DMS153 treated with DMSO at 0.1 percent for 48 hours (cell line): ENCODE results near the gene LHX6.
A peak's percentile ranks its signal among the peaks of the same experiment; 100 is the strongest.

Source experiments
- DNase-seq: peaks from one replicate; lab custom pipeline; 2025; ENCODE audit not compliant: unreplicated experiment; lab: John Stamatoyannopoulos, UW

Gene LHX6

GRCh38 chr9:122216798-122217418, 11.8 kb downstream of the LHX6 start:
- DNase-seq: no peak

GRCh38 chr9:122216138-122216797, 12.5 kb downstream of the LHX6 start:
- no peak for DNase-seq

GRCh38 chr9:122215663-122216062, 13.1 kb downstream of the LHX6 start:
- no peak for DNase-seq

- DNase-seq: no peak
Observed at GRCh38 chr9:122214507-122214906, 14.2 kb downstream of the LHX6 start.

GRCh38 chr9:122213589-122214413, 15.0 kb downstream of the LHX6 start:
- DNase-seq: peak; percentile 86

GRCh38 chr9:122213102-122213588, 15.6 kb downstream of the LHX6 start:
- no peak for DNase-seq

- no peak for DNase-seq
Observed at GRCh38 chr9:122212473-122213004, 16.2 kb downstream of the LHX6 start.

- DNase-seq: no peak
Observed at GRCh38 chr9:122209451-122209850, 19.3 kb downstream of the LHX6 start.

GRCh38 chr9:122207096-122207495, 21.7 kb downstream of the LHX6 start:
- DNase-seq: no peak

- DNase-seq: no peak
Observed at GRCh38 chr9:122206118-122207046, 22.4 kb downstream of the LHX6 start.

- no peak for DNase-seq
Observed at GRCh38 chr9:122205176-122205575, 23.6 kb downstream of the LHX6 start.

- no peak for DNase-seq
Observed at GRCh38 chr9:122204491-122204890, 24.3 kb downstream of the LHX6 start.

GRCh38 chr9:122204055-122204454, 24.7 kb downstream of the LHX6 start:
- DNase-seq: no peak

- DNase-seq: no peak
Observed at GRCh38 chr9:122202111-122202510, 26.6 kb downstream of the LHX6 start.

GRCh38 chr9:122201641-122202040, 27.1 kb downstream of the LHX6 start:
- DNase-seq: no peak

GRCh38 chr9:122200960-122201595, 27.7 kb downstream of the LHX6 start:
- no peak for DNase-seq

GRCh38 chr9:122197882-122198281, 30.9 kb downstream of the LHX6 start:
- DNase-seq: no peak

- peak; percentile 88 for DNase-seq
Observed at GRCh38 chr9:122197426-122197825, 31.3 kb downstream of the LHX6 start.

- no peak for DNase-seq
Observed at GRCh38 chr9:122195875-122196274, 32.9 kb downstream of the LHX6 start.

- no peak for DNase-seq
Observed at GRCh38 chr9:122193651-122194050, 35.1 kb downstream of the LHX6 start.
